Suppressor macrophage treated with lipopolysaccharide for 1 hour (primary cell): Measurements from ENCODE around the gene HAO2.

Experiments
- DNase-seq, 3 donors: peaks; one replicate each; pipeline ENCODE4 v3.0.0-alpha.2; 2020 to 2022

Gene HAO2

DNA sequence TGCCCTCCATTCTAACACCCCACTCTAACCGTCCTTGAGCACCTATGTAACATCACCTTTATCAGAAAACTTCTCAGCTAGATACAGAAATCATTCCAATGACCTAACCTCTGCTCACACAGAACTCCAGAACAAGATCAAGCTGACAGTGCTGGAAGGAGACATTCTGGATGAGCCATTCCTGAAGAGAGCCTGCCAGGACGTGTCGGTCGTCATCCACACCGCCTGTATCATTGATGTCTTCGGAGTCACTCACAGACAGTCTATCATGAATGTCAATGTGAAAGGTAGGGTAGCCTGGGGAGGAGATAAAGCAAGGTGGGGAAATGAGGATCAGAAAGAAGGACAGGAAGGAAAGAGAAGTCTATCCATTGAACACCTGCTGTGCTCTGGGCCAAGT, 74.2 kb downstream of the HAO2 start:
- DNase-seq = no peak
